GM23338 (cell line): ENCODE measurements around the gene ZNF366. TPM values are rescaled to one million over a fixed set of nuclear protein-coding genes. Genes with fewer than 3 reads are reported as not detected.

Source experiments
- ATAC-seq: fragments of 200-7000 bp; cut with Tn5 transposase; 3 replicates; pipeline ENCODE4 v1.9.1; 2020
- DNase-seq: peaks from one replicate; pipeline ENCODE4 v3.0.0-alpha.2; 2015; ENCODE audit warnings: low spot score
- H2AFZ ChIP-seq: fragments of 200-600 bp; sonication (generic); 2 replicates; pipeline ENCODE4 v1.8.0; 2016; ENCODE audit warnings: antibody characterized with exemption, mild to moderate bottlenecking, moderate library complexity
- H3F3A ChIP-seq: fragments of 200-600 bp; sonication (generic); replicated peaks from 2 replicates; pipeline ENCODE4 v1.8.0; 2017; ENCODE audit warnings: antibody characterized with exemption, mixed run types, low read depth
- H3K27ac ChIP-seq: fragments of 200-600 bp; sonication (generic); 2 replicates; pipeline ENCODE4 v1.6.1; 2016; ENCODE audit warnings: low read depth
- H3K27me3 ChIP-seq: fragments of 200-600 bp; sonication (generic); 2 replicates; pipeline ENCODE4 v1.8.0; 2016; ENCODE audit warnings: mild to moderate bottlenecking, mixed run types, moderate library complexity; ENCODE audit not compliant: insufficient read depth
- H3K36me3 ChIP-seq: fragments of 200-600 bp; sonication (generic); 2 replicates; pipeline ENCODE4 v1.8.0; 2016; ENCODE audit warnings: mild to moderate bottlenecking; ENCODE audit not compliant: insufficient read depth
- H3K4me1 ChIP-seq: fragments of 200-600 bp; sonication (generic); 2 replicates; pipeline ENCODE4 v1.8.0; 2016; ENCODE audit warnings: mild to moderate bottlenecking, moderate library complexity; ENCODE audit not compliant: insufficient read depth
- H3K4me2 ChIP-seq: fragments of 200-600 bp; sonication (generic); 2 replicates; pipeline ENCODE4 v1.7.1; 2017; ENCODE audit warnings: mixed run types
- H3K4me3 ChIP-seq: fragments of 200-600 bp; sonication (generic); 2 replicates; pipeline ENCODE4 v1.6.1; 2016; ENCODE audit warnings: mixed run types
- H3K79me2 ChIP-seq: fragments of 200-600 bp; sonication (generic); replicated peaks from 2 replicates; pipeline ENCODE4 v1.8.0; 2017; ENCODE audit warnings: mild to moderate bottlenecking; ENCODE audit not compliant: insufficient read depth
- H3K9me2 ChIP-seq: fragments of 200-600 bp; sonication (generic); 2 replicates; pipeline ENCODE4 v1.8.0; 2017; ENCODE audit not compliant: insufficient read depth
- H4K20me1 ChIP-seq: fragments of 200-600 bp; sonication (generic); replicated peaks from 2 replicates; pipeline ENCODE4 v1.8.0; 2017; ENCODE audit warnings: mild to moderate bottlenecking; ENCODE audit not compliant: insufficient read depth
- H3K27ac Mint-ChIP-seq: 2 replicates; pipeline ENCODE4 v1.8.0; 2020; ENCODE audit warnings: inconsistent platforms, mild to moderate bottlenecking, moderate library complexity, mixed read lengths
- H3K27me3 Mint-ChIP-seq: 3 replicates; pipeline ENCODE4 v1.8.0; 2022; ENCODE audit warnings: low read depth, mild to moderate bottlenecking, moderate library complexity, mixed read lengths, inconsistent platforms; ENCODE audit not compliant: insufficient read depth, poor library complexity
- H3K36me3 Mint-ChIP-seq: 3 replicates; pipeline ENCODE4 v1.8.0; 2021; ENCODE audit warnings: low read depth, mild to moderate bottlenecking, inconsistent platforms, moderate library complexity, mixed read lengths
- H3K4me1 Mint-ChIP-seq: 3 replicates; pipeline ENCODE4 v1.8.0; 2020; ENCODE audit warnings: mild to moderate bottlenecking, inconsistent platforms, mixed read lengths
- H3K4me3 Mint-ChIP-seq: 3 replicates; pipeline ENCODE4 v1.8.0; 2021; ENCODE audit warnings: moderate library complexity, mild to moderate bottlenecking, inconsistent platforms, mixed read lengths
- H3K9me3 Mint-ChIP-seq: 3 replicates; pipeline ENCODE4 v1.8.0; 2020; ENCODE audit warnings: moderate library complexity, mild to moderate bottlenecking, inconsistent platforms, mixed read lengths
- CREB1 ChIP-seq: fragments of 250-450 bp; sonication (Bioruptor Pico); IDR thresholded peaks from 2 replicates; pipeline ENCODE4 v1.5.0; 2020; ENCODE audit warnings: low read depth, mild to moderate bottlenecking, moderate library complexity
- CTCF ChIP-seq, 2 experiments: fragments of 200-600 bp in 1 of 2; sonication (generic) in 1 of 2; conservative IDR thresholded peaks; 2 replicates each; pipeline versions ENCODE4 v1.5.1 to v1.6.1; 2016 to 2017; ENCODE audit warnings: antibody characterized with exemption in 2 of 2, low read depth in 2 of 2, mild to moderate bottlenecking in 2 of 2, moderate library complexity in 1 of 2
- ETS1 ChIP-seq: IDR thresholded peaks from 2 replicates; pipeline ENCODE4 v1.6.1; 2016; ENCODE audit warnings: antibody characterized with exemption
- EZH2 ChIP-seq: fragments of 200-600 bp; sonication (generic); IDR thresholded peaks from one replicate; pipeline ENCODE4 v1.8.0; 2017; ENCODE audit warnings: antibody characterized with exemption, mild to moderate bottlenecking, low read depth; ENCODE audit not compliant: unreplicated experiment
- EZH2phosphoT487 ChIP-seq: fragments of 200-600 bp; sonication (generic); IDR thresholded peaks from one replicate; pipeline ENCODE4 v1.8.1; 2018; ENCODE audit warnings: antibody characterized with exemption; ENCODE audit not compliant: unreplicated experiment
- JUNB ChIP-seq: IDR thresholded peaks from one replicate; pipeline ENCODE4 v1.6.1; 2016; ENCODE audit warnings: antibody characterized with exemption; ENCODE audit not compliant: unreplicated experiment
- NANOG ChIP-seq: IDR thresholded peaks from 2 replicates; pipeline ENCODE4 v1.6.1; 2016; ENCODE audit warnings: antibody characterized with exemption, borderline replicate concordance
- POLR2AphosphoS5 ChIP-seq: IDR thresholded peaks from 2 replicates; pipeline ENCODE4 v1.6.1; 2016; ENCODE audit warnings: antibody characterized with exemption, low read depth
- REST ChIP-seq: IDR thresholded peaks from one replicate; pipeline ENCODE4 v1.6.1; 2018; ENCODE audit warnings: antibody characterized with exemption; ENCODE audit not compliant: unreplicated experiment
- STAT1 ChIP-seq: IDR thresholded peaks from one replicate; pipeline ENCODE4 v1.6.1; 2016; ENCODE audit warnings: antibody characterized with exemption; ENCODE audit not compliant: unreplicated experiment
- ZNF114 ChIP-seq: fragments of 250-450 bp; sonication (Bioruptor Pico); IDR thresholded peaks from 2 replicates; pipeline ENCODE4 v1.5.0; 2020; ENCODE audit warnings: mild to moderate bottlenecking, moderate library complexity
- ZNF331 ChIP-seq: fragments of 250-450 bp; sonication (Bioruptor Pico); IDR thresholded peaks from 2 replicates; pipeline ENCODE4 v1.5.0; 2020; ENCODE audit warnings: low read depth, mild to moderate bottlenecking, moderate library complexity
- ZNF462 ChIP-seq: fragments of 250-450 bp; sonication (Bioruptor Pico); IDR thresholded peaks from 2 replicates; pipeline ENCODE4 v1.5.0; 2020; ENCODE audit warnings: mild to moderate bottlenecking, moderate library complexity
- polyA plus RNA-seq: library from polyadenylated mRNA; unstranded; fragments of >200 nt; fragmentation: Nextera tagmentation; extraction: Ambion mirVana; gene quantifications from 2 replicates; pipeline ENCODE4 v1.2.1, GENCODE V29; 2016
- total RNA-seq: library from RNA; depleted of rRNA; stranded (reverse); fragments of >200 nt; shearing (Covaris generic); gene quantifications from 2 replicates; pipeline ENCODE4 v1.2.3, GENCODE V29; 2014

The ZNF366 gene
- total and polyA plus RNA-seq, 2 experiments from 2014 or later = not detected

- no peaks in the 10 kb centered on the region for H3K79me2 ChIP-seq
- H3K9me2 ChIP-seq = no peaks in the 10 kb centered on the region
- H3K4me3 Mint-ChIP-seq = no peak overlapping the region
- H3K27me3 Mint-ChIP-seq = peaks cover 2% of the 10 kb centered on the region
- ATAC-seq (no peak), DNase-seq (no peak)
- peak overlapping the region; percentile 72 for H3K27ac Mint-ChIP-seq
- no peaks in the 10 kb centered on the region for H3F3A ChIP-seq
- no peaks in the 10 kb centered on the region for H4K20me1 ChIP-seq
- no peaks in the 10 kb centered on the region for H3K27me3 ChIP-seq
- H3K4me1 ChIP-seq = peaks cover 17% of the 10 kb centered on the region
- H3K4me2 ChIP-seq = no peak overlapping the region
- no peak overlapping the region for H3K27ac ChIP-seq
- H3K36me3 Mint-ChIP-seq = no peaks in the 10 kb centered on the region
- H3K4me1 Mint-ChIP-seq = peaks cover 42% of the 10 kb centered on the region
- H2AFZ ChIP-seq = peak overlapping the region; percentile 89
- TF ChIP-seq ZNF331 (CRISPR knock-in tag) (no peak), NANOG (no peak), EZH2 (no peak), ZNF462 (no peak), EZH2phosphoT487 (no peak), ETS1 (no peak), CREB1 (CRISPR knock-in tag) (no peak), POLR2AphosphoS5 (no peak), STAT1 (no peak), REST (no peak), JUNB (no peak), CTCF (conservative IDR thresholded peaks at IDR 0.05; ENCODE audit: low read depth in 2 of 2) (no peak), ZNF114 (CRISPR knock-in tag) (no peak)
- H3K9me3 Mint-ChIP-seq = no peaks in the 10 kb centered on the region
- no peaks in the 10 kb centered on the region for H3K36me3 ChIP-seq
- H3K4me3 ChIP-seq = no peak overlapping the region
Observed at GRCh38 chr5:72503888-72504491, 3.2 kb downstream of the ZNF366 start.
